Esophagus muscularis mucosa (tissue), 4 donors: ENCODE measurements around the gene PTTG1IP. TPM values are rescaled to one million over a fixed set of nuclear protein-coding genes. Genes with fewer than 3 reads are reported as not detected.
A peak's percentile ranks its signal among the peaks of the same experiment; 100 is the strongest.

Experiments
- DNase-seq: peaks from one replicate; pipeline ENCODE4 v3.0.0-alpha.2; 2017; ENCODE audit errors: extremely low spot score
- H3K27ac ChIP-seq, 4 donors: fragments of 200-600 bp; sonication (generic); replicated peaks in 1 of 4; 1 replicate in 3 of 4; 2 replicates in 1 of 4; pipeline ENCODE4 v1.5.1; 2016 to 2019; ENCODE audit warnings: mild to moderate bottlenecking in 1 of 4
- H3K27me3 ChIP-seq, 4 donors: fragments of 200-600 bp; sonication (generic); one replicate each; pipeline versions ENCODE4 v1.5.1 to v1.6.0; 2016 to 2019
- H3K36me3 ChIP-seq, 4 donors: fragments of 200-600 bp; sonication (generic); one replicate each; pipeline ENCODE4 v1.5.1; 2016 to 2019
- H3K4me1 ChIP-seq, 4 donors: fragments of 200-600 bp; sonication (generic); one replicate each; pipeline ENCODE4 v1.5.1; 2016 to 2019
- H3K4me3 ChIP-seq, 4 donors: fragments of 200-600 bp; sonication (generic); 1 replicate in 2 of 4; 2 replicates in 2 of 4; pipeline ENCODE4 v1.5.1; 2016 to 2019; ENCODE audit warnings: mild to moderate bottlenecking in 4 of 4, moderate library complexity in 1 of 4
- H3K9me3 ChIP-seq, 4 donors: fragments of 200-600 bp; sonication (generic); 1 replicate in 3 of 4; 2 replicates in 1 of 4; pipeline ENCODE4 v1.5.1; 2016 to 2019
- EP300 ChIP-seq: sonication (generic); formaldehyde crosslinking; IDR thresholded peaks from one replicate; pipeline ENCODE4 v1.6.1; 2017; ENCODE audit warnings: antibody characterized with exemption
- POLR2A ChIP-seq: fragments of 450-650 bp; IDR thresholded peaks from one replicate; pipeline ENCODE4 v1.6.1; 2017; ENCODE audit warnings: antibody characterized with exemption, moderate library complexity, mild to moderate bottlenecking, low read depth
- POLR2AphosphoS5 ChIP-seq, 2 donors: sonication (generic); formaldehyde crosslinking; IDR thresholded peaks; one replicate each; pipeline ENCODE4 v1.6.1; 2017; ENCODE audit warnings: antibody characterized with exemption in 2 of 2
- WGBS: methylation state at CpG from one replicate; pipeline ENCODE4 v1.1.5; 2018; 5-methylcytosine and 5-hydroxymethylcytosine counted together
- intact Hi-C: fragments of 100-400 bp; cut with DNase I; formaldehyde crosslinking; loops from one replicate; pipeline ENCODE4 v1.15.1; 2023
- total RNA-seq, 4 donors: library from RNA; depleted of rRNA; stranded (reverse); fragments of >200 nt; gene quantifications; one replicate each; pipeline versions ENCODE4 v1.1.0 to v1.2.1, GENCODE V29; 2016
- TF ChIP-seq, protein P1 (sequence below), 3 experiments: fragments of 200-600 bp in 2 of 3; fragments of 450-650 bp in 1 of 3; sonication (generic) in 2 of 3; IDR thresholded peaks; one replicate each; pipeline ENCODE4 v1.5.1; 2017 to 2019; ENCODE audit warnings: antibody characterized with exemption in 3 of 3, mild to moderate bottlenecking in 2 of 3, moderate library complexity in 1 of 3

Gene PTTG1IP
- total RNA-seq, 4 donors from 2014 or later = 222 to 382 (median 302) TPM

- TF ChIP-seq, protein P1, sequence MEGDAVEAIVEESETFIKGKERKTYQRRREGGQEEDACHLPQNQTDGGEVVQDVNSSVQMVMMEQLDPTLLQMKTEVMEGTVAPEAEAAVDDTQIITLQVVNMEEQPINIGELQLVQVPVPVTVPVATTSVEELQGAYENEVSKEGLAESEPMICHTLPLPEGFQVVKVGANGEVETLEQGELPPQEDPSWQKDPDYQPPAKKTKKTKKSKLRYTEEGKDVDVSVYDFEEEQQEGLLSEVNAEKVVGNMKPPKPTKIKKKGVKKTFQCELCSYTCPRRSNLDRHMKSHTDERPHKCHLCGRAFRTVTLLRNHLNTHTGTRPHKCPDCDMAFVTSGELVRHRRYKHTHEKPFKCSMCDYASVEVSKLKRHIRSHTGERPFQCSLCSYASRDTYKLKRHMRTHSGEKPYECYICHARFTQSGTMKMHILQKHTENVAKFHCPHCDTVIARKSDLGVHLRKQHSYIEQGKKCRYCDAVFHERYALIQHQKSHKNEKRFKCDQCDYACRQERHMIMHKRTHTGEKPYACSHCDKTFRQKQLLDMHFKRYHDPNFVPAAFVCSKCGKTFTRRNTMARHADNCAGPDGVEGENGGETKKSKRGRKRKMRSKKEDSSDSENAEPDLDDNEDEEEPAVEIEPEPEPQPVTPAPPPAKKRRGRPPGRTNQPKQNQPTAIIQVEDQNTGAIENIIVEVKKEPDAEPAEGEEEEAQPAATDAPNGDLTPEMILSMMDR (IDR thresholded peaks at IDR 0.05) = no peak
- TF ChIP-seq POLR2AphosphoS5 (IDR thresholded peaks at IDR 0.05) (peak; percentile 90), POLR2A (peak; percentile 66), EP300 (no peak)
- no peaks in the 10 kb centered on the region for H3K27me3 ChIP-seq
- 1% methylated on average over 41 of the region's 97 CpGs for WGBS
- peak; percentile 94 for DNase-seq
- H3K36me3 ChIP-seq = peaks cover 7 to 43% (median 35%) of the 10 kb centered on the region in 4 donors
- H3K4me3 ChIP-seq = peak within 1 kb of the TSS; percentile 82 to 99 (median 94)
- intact Hi-C loops = loop anchor here (2.0 to 5.0 kb wide), 2 partner anchors 73 to 131 kb away; no protein-coding TSS in a partner anchor
- peaks cover 28 to 43% (median 36%) of the 10 kb centered on the region in 4 donors for H3K4me1 ChIP-seq
- no peaks in the 10 kb centered on the region for H3K9me3 ChIP-seq
- H3K27ac ChIP-seq = peak within 1 kb of the TSS; percentile 76 to 87 (median 81)
Measured at GRCh38 chr21:44801468-44802395, 71.8 kb downstream of the PTTG1IP start, which contains the start of gene UBE2G2. TSS of gene UBE2G2 (minus strand) at chr21:44801820. CDS start at chr21:44801748, 72 bp downstream.

GRCh38 chr21:44800971-44801467 lies 72.5 kb downstream of the PTTG1IP start:
- Histone ChIP-seq H3K9me3 (no peaks in the 10 kb centered on the region), H3K4me1 (peaks cover 28 to 43% (median 36%) of the 10 kb centered on the region in 4 donors), H3K27ac (peak overlapping the region; percentile 76 to 87 (median 81)), H3K36me3 (peaks cover 7 to 40% (median 30%) of the 10 kb centered on the region in 4 donors), H3K4me3 (peak overlapping the region; percentile 82 to 99 (median 94)), H3K27me3 (no peaks in the 10 kb centered on the region)
- WGBS = 2% methylated on average over 17 of the region's 17 CpGs
- TF ChIP-seq, protein P1 (IDR thresholded peaks at IDR 0.05) = peak in 2 of 3 experiments; percentile 12 to 20
- TF ChIP-seq POLR2A = no peak
- DNase-seq = no peak
- intact Hi-C loops = loop anchor here (2.0 to 5.0 kb wide), 2 partner anchors 74 to 131 kb away; no protein-coding TSS in a partner anchor

DNA sequence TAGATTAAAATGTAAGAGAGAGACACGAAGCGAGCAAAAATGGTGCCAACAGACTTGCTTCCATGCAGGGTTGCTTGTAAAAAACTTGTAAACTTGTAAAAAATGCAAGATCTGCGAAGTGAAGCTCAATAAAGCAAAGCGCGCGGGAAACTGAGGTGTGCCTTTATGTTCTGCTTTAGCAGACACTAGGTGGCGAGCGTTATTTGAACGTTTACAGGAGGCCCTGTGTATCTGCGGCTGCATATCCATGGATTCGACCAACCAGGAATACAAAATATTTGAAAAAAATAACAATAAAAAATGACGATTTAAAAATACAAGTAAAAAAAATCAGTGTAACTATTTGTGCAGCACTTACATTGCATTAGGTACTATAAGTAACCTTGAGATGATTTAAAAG lies 73.4 kb downstream of the PTTG1IP start:
- no peak overlapping the region for H3K27ac ChIP-seq
- intact Hi-C loops = loop anchor here (2.0 to 5.0 kb wide), 2 partner anchors 75 to 132 kb away; no protein-coding TSS in a partner anchor
- 46% methylated on average over 12 of the region's 12 CpGs for WGBS
- TF ChIP-seq, protein P1 (IDR thresholded peaks at IDR 0.05) = peak in 2 of 3 experiments; percentile 47 to 48
- no peak for TF ChIP-seq POLR2A
- H3K4me1 ChIP-seq = peaks cover 28 to 43% (median 38%) of the 10 kb centered on the region in 4 donors
- peak overlapping the region; percentile 82 to 99 (median 94) for H3K4me3 ChIP-seq
- DNase-seq = no peak
- peaks cover 5 to 34% (median 22%) of the 10 kb centered on the region in 4 donors for H3K36me3 ChIP-seq
- no peaks in the 10 kb centered on the region for H3K9me3 ChIP-seq
- H3K27me3 ChIP-seq = no peaks in the 10 kb centered on the region

DNA sequence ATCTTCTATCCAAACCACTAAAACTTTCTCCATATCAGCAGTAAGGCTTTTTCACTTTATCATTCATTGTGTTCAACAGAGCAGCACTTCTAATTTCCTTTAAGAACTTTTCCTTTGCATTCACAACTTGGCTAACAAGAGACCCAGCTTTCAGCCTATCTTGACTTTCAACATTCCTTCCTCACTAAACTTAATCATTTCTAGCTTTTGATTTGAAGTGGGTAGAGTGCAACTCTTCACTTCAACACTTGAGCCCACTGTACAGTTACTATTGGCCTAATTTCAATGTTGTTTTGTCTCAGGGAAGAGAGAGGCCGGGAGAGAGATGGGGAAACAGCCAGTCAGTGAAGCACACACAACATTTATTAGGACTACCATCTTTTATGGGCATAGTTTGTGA lies 73.8 kb downstream of the PTTG1IP start:
- Histone ChIP-seq H3K36me3 (peaks cover under 1 to 29% (median 18%) of the 10 kb centered on the region in 4 donors), H3K9me3 (no peaks in the 10 kb centered on the region), H3K4me3 (no peak overlapping the region), H3K4me1 (peaks cover 28 to 43% (median 38%) of the 10 kb centered on the region in 4 donors), H3K27me3 (no peaks in the 10 kb centered on the region), H3K27ac (no peak overlapping the region)
- DNase-seq = no peak
- intact Hi-C loops = loop anchor here (2.0 to 5.0 kb wide), 2 partner anchors 75 to 133 kb away; no protein-coding TSS in a partner anchor
- WGBS = 46% methylated on average over 1 of the region's 1 CpG
- TF ChIP-seq POLR2AphosphoS5 (IDR thresholded peaks at IDR 0.05) (no peak), POLR2A (no peak), EP300 (no peak)
- TF ChIP-seq, protein P1 (IDR thresholded peaks at IDR 0.05) = no peak

Other genes starting within 250 kb of the PTTG1IP start
- not detected for gene KRTAP10-9, start 246.6 kb downstream of the PTTG1IP start, total RNA-seq
- gene KRTAP10-10, start 236.3 kb downstream of the PTTG1IP start, total RNA-seq = not detected
- not detected for gene KRTAP10-11, start 227.3 kb downstream of the PTTG1IP start, total RNA-seq
- gene KRTAP12-4, start 219.0 kb downstream of the PTTG1IP start, total RNA-seq = not detected
- not detected for gene KRTAP12-3, start 215.8 kb downstream of the PTTG1IP start, total RNA-seq
- not detected for gene KRTAP12-2, start 206.8 kb downstream of the PTTG1IP start, total RNA-seq
- not detected for gene KRTAP12-1, start 191.5 kb downstream of the PTTG1IP start, total RNA-seq
- not detected for gene KRTAP10-12, start 176.5 kb downstream of the PTTG1IP start, total RNA-seq
- gene TSPEAR, start 162.1 kb downstream of the PTTG1IP start, total RNA-seq = under 1 TPM in 2 of 4 donors, not detected in 2; under 0.01 to 0.23 TPM
- 100 to 1,000 TPM in 1 of 4 donors, 10 to 100 TPM in 3; 74.4 to 174 (median 81.7) TPM for gene UBE2G2, start 71.9 kb downstream of the PTTG1IP start, total RNA-seq
- gene SUMO3, start 55.6 kb downstream of the PTTG1IP start, total RNA-seq = 10 to 100 TPM; 46.1 to 52.2 (median 48.6) TPM
- gene ITGB2, start 47.2 kb upstream of the PTTG1IP start, total RNA-seq = 100 to 1,000 TPM in 1 of 4 donors, 10 to 100 TPM in 3; 33.2 to 110 (median 44.0) TPM
- 10 to 100 TPM; 20.8 to 59.3 (median 27.6) TPM for gene SLX9, start 66.3 kb upstream of the PTTG1IP start, total RNA-seq
- 100 to 1,000 TPM; 107 to 231 (median 201) TPM for gene ADARB1, start 200.9 kb upstream of the PTTG1IP start, total RNA-seq